ENCODE measurements around the gene MYO5A.

- TF ChIP-seq CTCF (IDR thresholded peaks at IDR 0.05) (no peak), POLR2A (IDR thresholded peaks at IDR 0.05) (no peak)
Measured at GRCh38 chr15:52419494-52419893, 109.2 kb downstream of the MYO5A start.
